ENCODE results near the gene FOXN1.

FOXN1 gene

DNA sequence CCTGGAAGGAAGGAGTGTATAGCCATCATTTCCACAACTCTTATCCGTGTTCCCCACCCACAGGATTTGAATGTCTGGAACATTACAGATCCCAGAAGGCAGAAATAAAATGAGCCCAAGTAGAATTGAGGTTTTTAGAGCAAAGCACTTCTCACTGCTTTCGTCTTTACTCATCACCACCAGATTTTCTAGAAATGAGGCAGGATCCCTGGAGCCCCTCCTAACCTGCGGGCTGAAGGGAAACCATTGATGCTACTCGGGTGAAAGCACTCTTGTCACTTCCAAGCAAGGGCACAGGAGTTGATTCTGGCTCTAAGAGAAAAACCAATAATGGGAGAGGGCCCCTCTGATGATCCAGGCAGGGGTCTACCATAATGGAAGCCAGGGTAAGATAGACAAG is 73.4 kb downstream of the FOXN1 start:
- no peaks in the 10 kb centered on the region for H3K36me3 Mint-ChIP-seq
- no peak overlapping the region for H3K27ac Mint-ChIP-seq
- no peaks in the 10 kb centered on the region for H3K27me3 Mint-ChIP-seq
- ATAC-seq (ENCODE audit: low read depth) (no peak), DNase-seq (ENCODE audit: low spot score in 2 of 2) (no peak)
- H3K4me1 Mint-ChIP-seq = peaks cover 12% of the 10 kb centered on the region
- H3K4me3 Mint-ChIP-seq = no peak overlapping the region
- no peaks in the 10 kb centered on the region for H3K9me3 Mint-ChIP-seq

DNA sequence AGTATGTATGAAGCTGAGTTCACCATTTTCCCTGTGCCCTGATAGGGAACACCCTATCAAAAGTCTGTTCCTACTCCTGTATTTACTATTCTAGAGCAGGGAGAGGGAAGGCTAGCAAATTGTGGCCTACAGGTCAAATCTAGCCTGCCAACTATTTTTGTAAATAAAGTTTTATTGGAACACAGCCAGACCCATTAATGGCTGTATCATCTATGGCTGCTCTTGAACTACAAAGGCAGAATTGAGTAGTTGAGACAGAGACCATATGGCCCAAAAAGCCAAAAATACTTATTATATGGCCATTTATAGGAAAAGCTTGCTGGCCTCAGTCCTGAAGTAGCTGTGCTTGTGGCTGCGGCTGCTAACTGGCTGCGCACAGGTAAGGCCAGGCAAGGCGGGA is 74.8 kb downstream of the FOXN1 start:
- no peak overlapping the region for H3K4me3 Mint-ChIP-seq
- DNase-seq (ENCODE audit: low spot score in 2 of 2) (no peak), ATAC-seq (ENCODE audit: low read depth) (no peak)
- H3K27ac Mint-ChIP-seq = no peak overlapping the region
- H3K4me1 Mint-ChIP-seq = peaks cover 9% of the 10 kb centered on the region
- H3K27me3 Mint-ChIP-seq = no peaks in the 10 kb centered on the region
- H3K9me3 Mint-ChIP-seq = no peaks in the 10 kb centered on the region
- H3K36me3 Mint-ChIP-seq = peaks cover 4% of the 10 kb centered on the region

DNA sequence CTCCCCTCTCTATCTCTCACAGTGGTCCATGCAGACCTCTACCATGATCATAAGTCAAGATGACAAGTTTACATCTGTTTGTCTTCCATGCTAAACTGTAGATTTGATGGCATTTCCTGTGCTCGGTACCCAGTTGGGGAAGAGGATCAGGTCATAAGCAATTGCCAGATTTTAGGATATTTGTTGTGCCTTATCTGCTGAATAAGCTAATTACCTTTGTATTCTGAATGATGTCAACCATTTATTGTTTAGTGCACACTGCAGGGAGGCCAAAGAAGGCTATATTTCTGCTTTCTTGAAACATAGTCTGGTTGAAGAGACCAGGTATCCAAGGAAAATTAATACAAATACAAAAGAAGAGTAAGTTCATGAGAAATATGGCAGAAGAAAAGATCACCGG is 76.4 kb downstream of the FOXN1 start:
- Mint-ChIP-seq H3K27ac (no peak overlapping the region), H3K27me3 (no peaks in the 10 kb centered on the region), H3K9me3 (no peaks in the 10 kb centered on the region), H3K4me1 (no peaks in the 10 kb centered on the region), H3K4me3 (no peak overlapping the region), H3K36me3 (peaks cover 5% of the 10 kb centered on the region)
- DNase-seq (ENCODE audit: low spot score in 2 of 2) = no peak
- no peak for ATAC-seq (ENCODE audit: low read depth)

GRCh38 chr17:28584434-28584833 is 78.3 kb downstream of the FOXN1 start:
- Mint-ChIP-seq H3K36me3 (peaks cover 5% of the 10 kb centered on the region), H3K27me3 (no peaks in the 10 kb centered on the region), H3K4me3 (no peak overlapping the region), H3K4me1 (no peaks in the 10 kb centered on the region), H3K9me3 (no peaks in the 10 kb centered on the region), H3K27ac (no peak overlapping the region)
- DNase-seq (ENCODE audit: low spot score in 2 of 2) = no peak
- no peak for ATAC-seq (ENCODE audit: low read depth)

DNA sequence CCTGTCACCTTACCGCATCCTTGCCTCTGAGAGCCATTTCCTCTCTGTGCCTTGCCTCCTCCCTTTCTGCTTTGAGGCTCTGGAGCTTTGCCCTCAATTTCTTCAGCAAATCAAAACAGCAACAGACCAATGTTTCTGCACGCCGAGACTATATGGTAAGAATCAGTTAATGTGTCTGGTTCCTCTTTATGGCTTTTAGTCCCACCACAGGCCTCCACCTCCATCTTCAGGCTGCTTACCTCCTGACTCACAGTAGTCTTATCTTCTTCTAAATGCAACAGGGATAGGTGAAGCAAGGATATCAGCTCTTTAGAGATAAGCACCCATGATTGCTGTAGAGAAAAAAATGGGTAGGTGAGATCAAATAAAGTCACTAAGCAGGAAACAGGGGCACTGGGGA is 79.7 kb downstream of the FOXN1 start:
- Mint-ChIP-seq H3K27me3 (no peaks in the 10 kb centered on the region), H3K27ac (no peak overlapping the region), H3K4me1 (no peaks in the 10 kb centered on the region), H3K36me3 (peaks cover 5% of the 10 kb centered on the region), H3K9me3 (no peaks in the 10 kb centered on the region), H3K4me3 (no peak overlapping the region)
- no peak for DNase-seq (ENCODE audit: low spot score in 2 of 2)
- ATAC-seq (ENCODE audit: low read depth) = no peak
